ENCODE data around the gene SIN3B. TPM values are rescaled to one million over a fixed set of nuclear protein-coding genes. Genes with fewer than 3 reads are reported as not detected.

SIN3B gene
- total RNA-seq, 2 donors from 2014 or later = 19.8 to 31.0 TPM

DNA sequence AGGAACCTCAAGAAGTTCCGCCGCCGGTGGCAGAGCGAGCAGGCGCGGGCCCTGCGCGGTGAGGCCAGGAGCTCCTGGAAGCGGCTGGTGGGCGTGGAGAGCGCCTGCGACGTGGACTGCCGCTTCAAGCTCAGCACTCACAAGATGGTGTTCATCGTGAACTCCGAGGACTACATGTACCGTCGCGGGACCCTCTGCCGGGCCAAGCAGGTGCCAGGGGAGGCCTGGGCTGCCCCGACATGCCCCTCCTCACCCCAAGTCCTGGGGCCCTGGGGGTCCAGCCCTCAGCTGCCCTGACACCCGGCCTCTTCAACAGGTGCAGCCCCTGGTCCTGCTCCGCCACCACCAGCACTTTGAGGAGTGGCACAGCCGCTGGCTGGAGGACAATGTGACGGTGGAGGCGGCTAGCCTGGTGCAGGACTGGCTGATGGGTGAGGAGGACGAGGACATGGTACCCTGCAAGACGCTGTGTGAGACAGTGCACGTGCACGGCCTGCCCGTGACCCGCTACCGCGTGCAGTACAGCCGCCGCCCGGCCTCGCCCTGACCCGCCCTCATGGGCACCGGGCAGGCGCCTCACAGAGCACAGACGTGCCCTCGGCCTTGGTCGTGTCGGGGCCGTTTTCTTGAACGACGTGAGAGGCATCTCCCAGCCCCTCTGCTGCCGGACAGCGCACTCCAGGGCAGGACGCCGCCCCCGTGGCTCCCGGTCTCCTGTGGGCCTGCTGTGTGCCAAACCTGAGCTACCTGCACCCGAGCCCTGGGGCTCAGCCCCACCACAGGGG is 49.2 kb downstream of the SIN3B start:
- H3K27ac ChIP-seq = no peak overlapping the region
- peaks cover 8% of the 10 kb centered on the region for H3K36me3 ChIP-seq
- no peaks in the 10 kb centered on the region for H3K27me3 ChIP-seq
- no peak overlapping the region for H3K4me3 ChIP-seq
- H3K9ac ChIP-seq (ENCODE audit: low read depth in 2 of 2, low read length in 2 of 2) = no peak overlapping the region
- no peaks in the 10 kb centered on the region for H3K4me1 ChIP-seq
- no peak for DNase-seq
- intact Hi-C loops (cut with DNase I) = no loop called here
- no peaks in the 10 kb centered on the region for H3K9me3 ChIP-seq
- TF ChIP-seq, protein P1, sequence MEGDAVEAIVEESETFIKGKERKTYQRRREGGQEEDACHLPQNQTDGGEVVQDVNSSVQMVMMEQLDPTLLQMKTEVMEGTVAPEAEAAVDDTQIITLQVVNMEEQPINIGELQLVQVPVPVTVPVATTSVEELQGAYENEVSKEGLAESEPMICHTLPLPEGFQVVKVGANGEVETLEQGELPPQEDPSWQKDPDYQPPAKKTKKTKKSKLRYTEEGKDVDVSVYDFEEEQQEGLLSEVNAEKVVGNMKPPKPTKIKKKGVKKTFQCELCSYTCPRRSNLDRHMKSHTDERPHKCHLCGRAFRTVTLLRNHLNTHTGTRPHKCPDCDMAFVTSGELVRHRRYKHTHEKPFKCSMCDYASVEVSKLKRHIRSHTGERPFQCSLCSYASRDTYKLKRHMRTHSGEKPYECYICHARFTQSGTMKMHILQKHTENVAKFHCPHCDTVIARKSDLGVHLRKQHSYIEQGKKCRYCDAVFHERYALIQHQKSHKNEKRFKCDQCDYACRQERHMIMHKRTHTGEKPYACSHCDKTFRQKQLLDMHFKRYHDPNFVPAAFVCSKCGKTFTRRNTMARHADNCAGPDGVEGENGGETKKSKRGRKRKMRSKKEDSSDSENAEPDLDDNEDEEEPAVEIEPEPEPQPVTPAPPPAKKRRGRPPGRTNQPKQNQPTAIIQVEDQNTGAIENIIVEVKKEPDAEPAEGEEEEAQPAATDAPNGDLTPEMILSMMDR (IDR thresholded peaks at IDR 0.05) = no peak

DNA sequence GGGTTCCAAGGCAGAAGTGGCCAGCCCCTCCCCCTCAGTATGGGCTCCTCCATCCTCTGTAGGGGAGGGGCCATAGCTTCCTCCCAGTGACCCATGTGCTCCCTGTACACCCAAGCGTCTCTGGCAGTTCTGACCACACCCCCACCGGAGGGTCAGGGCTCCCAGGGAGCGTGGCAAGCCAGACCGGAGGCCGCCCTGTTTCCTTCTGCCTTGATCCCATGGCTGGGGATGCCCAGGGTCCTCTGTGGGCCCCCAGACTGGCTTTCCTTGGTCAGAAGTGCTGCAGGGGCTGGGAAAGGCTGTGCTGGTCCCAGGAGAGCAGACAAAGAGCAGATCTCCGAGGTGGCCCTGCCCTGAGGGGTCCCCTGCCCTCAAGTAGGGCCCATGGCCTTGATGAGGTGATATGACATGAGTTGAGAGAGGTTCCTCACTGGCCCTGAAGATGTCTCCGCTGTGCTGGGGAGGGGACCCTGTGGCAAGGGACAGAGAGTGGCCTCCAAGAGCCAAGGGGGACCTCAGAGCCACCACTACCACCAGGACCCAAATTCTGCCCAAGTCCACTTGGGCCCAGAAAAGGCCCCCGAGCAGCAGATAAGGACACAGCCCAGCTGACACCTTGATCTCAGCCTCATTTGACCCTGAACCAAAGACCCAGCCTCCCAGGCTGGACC is 51.8 kb downstream of the SIN3B start:
- Histone ChIP-seq H3K4me3 (no peak overlapping the region), H3K27ac (no peak overlapping the region), H3K9ac (ENCODE audit: low read depth in 2 of 2, low read length in 2 of 2) (no peak overlapping the region), H3K4me1 (no peaks in the 10 kb centered on the region), H3K27me3 (no peaks in the 10 kb centered on the region), H3K9me3 (no peaks in the 10 kb centered on the region), H3K36me3 (peaks cover 8% of the 10 kb centered on the region)
- DNase-seq = no peak
- intact Hi-C loops (cut with DNase I) = no loop called here
- TF ChIP-seq, protein P1 (IDR thresholded peaks at IDR 0.05) = no peak

DNA sequence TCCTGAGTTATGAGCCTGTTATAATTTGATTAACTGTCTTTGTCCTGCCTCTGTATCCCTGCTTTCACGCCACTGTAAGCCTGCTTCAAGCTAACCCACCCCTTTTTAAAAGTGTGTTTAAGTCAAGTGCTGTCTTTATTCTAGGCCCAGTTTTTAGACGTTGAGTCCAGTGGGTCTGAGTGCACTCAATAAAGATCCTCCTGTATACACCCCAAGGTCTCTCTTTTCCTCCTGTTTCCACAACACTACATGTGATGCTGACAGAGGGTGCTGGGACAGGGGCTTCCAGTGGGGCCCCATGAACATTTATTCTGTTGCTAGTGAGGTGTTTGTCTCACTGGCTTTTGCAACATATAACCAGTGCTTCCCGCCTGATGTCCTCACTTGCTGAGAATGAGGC is 52.9 kb downstream of the SIN3B start:
- intact Hi-C loops (cut with DNase I) = no loop called here
- no peak overlapping the region for H3K27ac ChIP-seq

DNA sequence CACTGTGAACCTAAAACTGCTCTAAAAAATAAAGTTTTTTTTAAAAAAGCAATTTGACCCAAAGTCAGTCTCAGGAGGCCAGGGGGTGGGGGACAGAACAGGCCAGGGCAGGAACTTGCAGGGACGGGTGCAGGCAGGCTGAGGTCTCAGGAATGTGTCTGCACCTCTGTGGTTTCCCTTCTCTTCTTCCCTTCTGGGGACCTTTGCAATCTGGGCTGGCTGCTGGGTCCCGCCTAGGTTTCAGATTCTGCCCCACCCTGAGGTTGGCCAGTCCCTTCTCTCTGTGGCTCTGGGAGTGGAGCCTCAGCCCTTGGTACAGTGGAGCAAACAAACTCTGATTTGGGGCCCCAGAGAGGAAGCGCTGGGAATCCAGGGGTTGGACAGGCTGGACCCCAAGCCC is 54.3 kb downstream of the SIN3B start:
- no peak overlapping the region for H3K27ac ChIP-seq
- H3K9ac ChIP-seq (ENCODE audit: low read depth in 2 of 2, low read length in 2 of 2) = no peak overlapping the region
- intact Hi-C loops (cut with DNase I) = no loop called here
- H3K9me3 ChIP-seq = no peaks in the 10 kb centered on the region
- H3K4me1 ChIP-seq = no peaks in the 10 kb centered on the region
- TF ChIP-seq, protein P1 (IDR thresholded peaks at IDR 0.05) = no peak
- no peak for DNase-seq
- H3K4me3 ChIP-seq = no peak overlapping the region
- peaks cover 4% of the 10 kb centered on the region for H3K36me3 ChIP-seq
- no peaks in the 10 kb centered on the region for H3K27me3 ChIP-seq

More for the DNA sequence above, 52.9 kb downstream of the SIN3B start:
- H3K27me3 ChIP-seq = no peaks in the 10 kb centered on the region
- no peak overlapping the region for H3K9ac ChIP-seq (ENCODE audit: low read depth in 2 of 2, low read length in 2 of 2)
- no peaks in the 10 kb centered on the region for H3K9me3 ChIP-seq
- no peaks in the 10 kb centered on the region for H3K4me1 ChIP-seq
- H3K4me3 ChIP-seq = no peak overlapping the region
- DNase-seq = no peak
- peaks cover 8% of the 10 kb centered on the region for H3K36me3 ChIP-seq
- TF ChIP-seq, protein P1 (IDR thresholded peaks at IDR 0.05) = no peak

DNA sequence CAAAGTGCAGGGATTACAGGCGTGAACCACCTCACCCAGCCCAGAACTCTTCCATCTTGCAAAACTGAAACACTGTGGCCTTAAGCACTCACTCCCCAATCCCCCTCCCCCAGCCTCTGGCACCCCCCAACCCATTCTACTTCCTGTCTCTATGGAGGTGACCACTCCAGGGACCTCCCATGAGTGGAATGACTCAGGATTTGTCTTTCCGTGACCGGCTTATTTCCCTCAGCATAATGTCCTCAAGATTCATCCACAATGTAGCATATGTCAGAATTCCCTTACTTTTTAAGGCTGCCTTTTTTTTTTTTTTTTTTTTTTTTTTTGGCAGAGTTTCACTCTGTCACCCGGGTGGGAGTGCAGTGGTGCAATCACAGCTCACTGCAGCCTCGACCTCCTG is 56.0 kb downstream of the SIN3B start:
- no peak for DNase-seq
- Histone ChIP-seq H3K9ac (ENCODE audit: low read depth in 2 of 2, low read length in 2 of 2) (no peak overlapping the region), H3K36me3 (no peaks in the 10 kb centered on the region), H3K27ac (no peak overlapping the region), H3K27me3 (no peaks in the 10 kb centered on the region), H3K4me1 (no peaks in the 10 kb centered on the region), H3K9me3 (no peaks in the 10 kb centered on the region), H3K4me3 (no peak overlapping the region)
- intact Hi-C loops (cut with DNase I) = no loop called here
- TF ChIP-seq, protein P1 (IDR thresholded peaks at IDR 0.05) = no peak
